SIG-M5 treated with dmso at 0.1 percent for 504 hours (cell line): Measurements from ENCODE around the gene KLHL4.
"Not testable (repeated sequence)": the region's sequence is repeated elsewhere in the genome, so short reads cannot be mapped to it uniquely, and the experiment has no call there.

Experiments used
- DNase-seq: peaks from one replicate; lab custom pipeline; 2025; ENCODE audit not compliant: unreplicated experiment; lab: John Stamatoyannopoulos, UW

The KLHL4 gene, protein sequence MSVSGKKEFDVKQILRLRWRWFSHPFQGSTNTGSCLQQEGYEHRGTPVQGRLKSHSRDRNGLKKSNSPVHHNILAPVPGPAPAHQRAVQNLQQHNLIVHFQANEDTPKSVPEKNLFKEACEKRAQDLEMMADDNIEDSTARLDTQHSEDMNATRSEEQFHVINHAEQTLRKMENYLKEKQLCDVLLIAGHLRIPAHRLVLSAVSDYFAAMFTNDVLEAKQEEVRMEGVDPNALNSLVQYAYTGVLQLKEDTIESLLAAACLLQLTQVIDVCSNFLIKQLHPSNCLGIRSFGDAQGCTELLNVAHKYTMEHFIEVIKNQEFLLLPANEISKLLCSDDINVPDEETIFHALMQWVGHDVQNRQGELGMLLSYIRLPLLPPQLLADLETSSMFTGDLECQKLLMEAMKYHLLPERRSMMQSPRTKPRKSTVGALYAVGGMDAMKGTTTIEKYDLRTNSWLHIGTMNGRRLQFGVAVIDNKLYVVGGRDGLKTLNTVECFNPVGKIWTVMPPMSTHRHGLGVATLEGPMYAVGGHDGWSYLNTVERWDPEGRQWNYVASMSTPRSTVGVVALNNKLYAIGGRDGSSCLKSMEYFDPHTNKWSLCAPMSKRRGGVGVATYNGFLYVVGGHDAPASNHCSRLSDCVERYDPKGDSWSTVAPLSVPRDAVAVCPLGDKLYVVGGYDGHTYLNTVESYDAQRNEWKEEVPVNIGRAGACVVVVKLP

DNA sequence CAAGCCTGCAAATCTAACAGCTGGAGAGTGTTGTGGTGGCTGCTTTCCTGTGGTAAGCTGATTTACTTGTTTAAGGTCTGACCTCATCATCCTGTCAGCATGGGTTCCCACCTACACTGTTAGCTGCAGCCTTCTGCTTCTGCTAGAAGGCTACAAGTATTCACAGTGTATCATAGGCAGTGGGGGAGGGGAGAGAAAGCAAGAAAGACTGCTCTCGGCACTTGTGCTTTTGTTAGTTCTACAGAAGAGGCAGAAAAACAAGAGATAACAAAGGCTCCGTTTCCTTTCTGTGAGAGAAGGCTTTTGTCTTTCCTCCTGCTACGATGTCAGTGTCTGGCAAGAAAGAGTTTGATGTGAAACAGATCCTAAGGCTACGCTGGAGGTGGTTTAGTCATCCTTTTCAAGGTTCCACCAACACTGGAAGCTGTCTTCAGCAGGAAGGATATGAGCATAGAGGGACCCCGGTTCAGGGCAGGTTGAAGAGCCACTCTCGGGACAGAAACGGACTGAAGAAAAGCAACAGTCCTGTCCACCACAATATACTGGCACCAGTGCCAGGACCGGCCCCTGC lies at the start of gene KLHL4:
KLHL4 (plus strand) TSS at position 232 of the 571 bp plus-strand sequence; CDS start at position 324, 92 bp downstream.
- DNase-seq, result no peak

DNA sequence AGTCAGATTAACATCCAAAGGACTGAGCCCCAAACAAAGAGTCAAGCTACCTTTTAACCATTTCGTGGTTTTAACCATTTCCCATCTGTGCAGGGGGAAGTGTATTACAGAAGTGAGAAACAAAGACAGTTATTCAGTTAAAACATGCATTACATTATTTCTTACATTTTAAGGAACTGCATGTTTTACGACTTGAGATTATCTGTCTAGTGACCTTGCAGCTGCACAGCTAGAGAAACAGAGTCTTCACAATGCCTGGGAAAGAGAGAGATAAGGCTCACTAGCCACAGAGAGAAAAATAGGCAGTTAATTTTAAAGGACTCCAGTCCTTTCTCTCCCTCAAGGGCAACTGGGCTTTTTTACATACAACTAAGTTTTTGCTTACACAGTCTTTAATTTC lies 48.7 kb upstream of the KLHL4 start:
- DNase-seq, result peak; percentile 46

DNA sequence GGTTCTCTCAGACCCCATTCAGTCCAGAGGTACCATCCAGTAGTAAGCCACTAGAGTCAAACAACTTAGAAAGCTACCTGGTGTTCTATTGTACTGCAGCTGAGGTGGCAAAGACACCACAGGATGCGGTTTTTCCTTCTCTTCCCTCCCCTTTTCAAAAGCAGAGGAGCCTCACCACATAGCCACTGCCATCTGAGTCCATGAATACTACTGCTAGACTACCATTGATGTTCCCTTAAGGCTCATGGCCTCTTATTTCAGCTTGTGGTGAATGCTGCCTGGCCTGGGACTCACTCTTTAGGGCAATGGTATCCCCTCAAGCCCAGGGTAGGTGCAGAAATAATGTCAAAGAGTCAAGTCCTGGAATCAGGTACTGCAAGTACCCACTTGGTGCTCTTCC lies 41.8 kb upstream of the KLHL4 start:
- no peak for DNase-seq

DNA sequence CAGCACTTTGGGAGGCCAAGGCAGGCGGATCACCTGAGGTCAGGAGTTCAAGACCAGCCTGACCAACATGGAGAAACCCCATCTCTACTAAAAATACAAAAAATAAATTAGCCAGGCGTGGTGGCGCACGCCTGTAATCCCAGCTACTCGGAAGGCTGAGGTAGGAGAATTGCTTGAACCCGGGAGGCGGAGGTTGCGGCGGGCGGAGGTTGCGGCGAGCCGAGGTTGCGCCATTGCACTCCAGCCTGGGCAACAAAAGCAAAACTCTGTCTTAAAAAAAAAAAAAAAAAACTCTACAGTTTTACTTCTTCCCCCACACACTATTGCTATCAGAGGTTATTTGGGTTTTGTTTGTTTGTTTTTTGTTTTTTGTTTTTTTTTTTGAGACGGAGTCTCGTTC lies 38.9 kb upstream of the KLHL4 start:
- DNase-seq, result not testable (repeated sequence)

DNA sequence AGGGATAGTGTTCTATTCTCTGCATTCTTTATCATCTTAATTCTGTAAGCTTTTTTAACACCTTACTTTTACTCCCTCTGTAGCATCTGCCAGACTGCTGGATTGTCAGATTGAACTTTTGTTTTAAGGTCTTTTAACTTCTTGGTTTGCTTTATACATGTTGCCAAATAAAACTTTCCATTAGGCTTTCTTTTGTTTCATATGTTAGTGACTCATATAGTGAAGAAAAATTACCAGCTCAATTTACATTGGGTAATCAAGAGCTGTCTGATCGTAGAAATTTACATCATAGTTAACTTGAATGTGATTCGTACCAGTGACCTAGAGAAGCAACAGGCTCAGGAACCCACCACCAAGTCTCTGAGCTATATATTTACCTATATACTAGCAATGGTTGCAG lies 28.5 kb upstream of the KLHL4 start:
- no peak for DNase-seq

DNA sequence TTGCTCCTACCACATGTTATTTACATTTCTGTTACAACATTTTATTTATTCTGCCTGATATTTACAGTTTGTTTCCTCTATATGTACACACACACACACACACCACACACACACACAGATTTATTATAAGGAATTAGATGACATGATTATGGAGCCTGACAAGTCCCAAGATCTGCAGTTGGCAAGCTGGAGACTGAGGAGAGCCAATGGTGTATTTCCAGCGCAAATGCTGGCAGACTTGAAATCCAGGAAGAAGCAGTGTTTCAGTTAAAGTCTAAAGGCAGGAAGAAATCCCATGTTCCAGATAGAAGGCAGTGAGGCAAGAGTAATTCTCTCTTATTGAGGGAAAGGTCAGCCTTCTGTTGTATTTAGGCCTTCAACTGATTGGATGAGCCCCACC lies 1.8 kb upstream of the KLHL4 start:
- no peak for DNase-seq

DNA sequence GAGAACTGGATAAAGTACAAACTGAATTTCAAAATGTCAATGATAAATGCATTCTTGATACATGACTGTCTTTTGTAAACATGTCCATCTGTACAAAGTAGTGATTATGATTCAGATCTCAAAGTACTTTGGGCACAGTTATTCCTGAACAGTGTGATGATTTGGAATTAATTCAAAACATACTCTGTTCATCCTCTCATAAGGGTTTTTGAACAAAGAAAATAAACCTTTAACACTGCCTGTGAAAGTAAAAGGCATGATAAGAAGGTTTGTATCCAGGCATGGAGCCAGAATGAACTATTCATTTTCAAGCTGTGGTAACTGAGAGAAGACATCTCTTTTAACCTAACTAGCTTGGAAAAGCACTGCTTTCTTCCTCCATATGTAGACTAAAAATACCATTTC lies 883 bp upstream of the KLHL4 start:
- no peak for DNase-seq

DNA sequence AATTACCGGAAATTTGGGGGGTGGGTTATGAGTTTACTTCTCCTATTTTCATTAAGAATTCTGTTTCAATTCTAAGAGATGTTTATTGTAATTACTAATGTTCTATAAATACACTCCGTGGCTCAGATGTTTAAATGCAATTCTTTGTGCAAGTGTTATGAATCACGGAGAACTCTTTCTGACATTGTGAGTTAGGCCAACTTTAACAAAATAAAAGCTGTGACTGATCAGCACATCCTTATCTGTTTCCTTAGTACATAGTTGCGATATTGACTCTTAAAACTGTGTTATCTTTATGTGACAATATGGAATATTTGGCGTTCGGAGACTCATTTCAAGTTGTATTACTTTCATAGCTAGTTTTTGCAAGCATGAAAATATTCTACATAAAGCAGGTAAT lies 902 bp downstream of the KLHL4 start:
- no peak for DNase-seq

DNA sequence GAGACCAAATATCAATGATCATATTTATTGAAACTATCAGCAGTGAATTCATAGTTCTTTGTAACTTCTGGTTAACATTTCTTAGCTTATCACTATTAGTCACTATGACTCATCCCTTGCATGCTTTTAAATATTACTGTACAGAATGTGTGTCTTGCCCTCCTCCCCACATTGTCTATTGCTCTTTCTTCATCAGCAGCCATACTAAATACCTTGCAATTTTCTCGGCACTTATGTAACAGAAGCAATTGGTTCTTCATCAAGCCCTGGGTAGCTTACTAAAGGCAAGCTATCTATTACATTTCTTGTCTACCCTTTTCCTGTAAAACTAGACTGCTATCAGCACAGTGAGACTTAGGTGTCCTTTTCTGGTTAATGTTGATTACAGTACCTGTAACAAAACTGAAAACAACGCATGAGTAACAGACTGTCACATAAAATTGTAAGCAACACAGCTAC lies 8.2 kb downstream of the KLHL4 start:
- DNase-seq, result no peak

DNA sequence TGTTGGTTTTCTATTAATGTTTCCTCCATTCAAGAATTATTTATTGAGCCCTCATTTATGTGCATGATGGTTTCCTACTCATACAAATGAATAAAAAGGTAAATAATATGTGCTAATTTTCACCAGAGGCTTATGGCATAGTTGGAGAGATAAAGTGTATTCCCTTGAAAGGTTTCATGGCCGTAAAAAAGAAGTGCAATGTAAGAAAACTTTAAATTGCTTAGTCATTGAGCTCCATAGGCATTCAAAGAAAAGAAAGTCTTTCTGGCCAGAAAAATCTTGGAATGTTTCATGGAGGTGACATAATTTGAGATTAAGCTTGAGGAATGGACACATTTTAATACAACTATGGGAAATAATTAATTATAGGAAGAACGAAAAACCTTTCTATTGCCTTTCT lies 8.7 kb downstream of the KLHL4 start:
- no peak for DNase-seq

DNA sequence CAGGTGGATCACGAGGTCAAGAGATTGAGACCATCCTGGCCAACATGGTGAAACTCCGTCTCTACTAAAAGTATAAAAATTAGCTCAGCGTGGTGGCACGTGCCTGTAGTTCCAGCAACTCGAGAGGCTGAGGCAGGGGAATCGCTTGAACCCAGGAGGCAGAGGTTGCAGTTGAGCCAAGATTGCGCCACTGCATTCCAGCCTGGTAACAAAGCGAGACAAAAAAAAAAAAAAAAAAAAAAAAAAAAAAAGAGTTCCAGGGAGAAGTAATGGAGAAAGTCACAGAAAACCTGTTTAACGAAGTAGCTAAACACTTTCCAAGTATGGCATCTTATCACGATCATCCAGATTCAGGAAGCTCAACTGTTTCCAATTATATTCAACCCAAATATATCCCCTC lies 10.9 kb downstream of the KLHL4 start:
- DNase-seq, result no peak

DNA sequence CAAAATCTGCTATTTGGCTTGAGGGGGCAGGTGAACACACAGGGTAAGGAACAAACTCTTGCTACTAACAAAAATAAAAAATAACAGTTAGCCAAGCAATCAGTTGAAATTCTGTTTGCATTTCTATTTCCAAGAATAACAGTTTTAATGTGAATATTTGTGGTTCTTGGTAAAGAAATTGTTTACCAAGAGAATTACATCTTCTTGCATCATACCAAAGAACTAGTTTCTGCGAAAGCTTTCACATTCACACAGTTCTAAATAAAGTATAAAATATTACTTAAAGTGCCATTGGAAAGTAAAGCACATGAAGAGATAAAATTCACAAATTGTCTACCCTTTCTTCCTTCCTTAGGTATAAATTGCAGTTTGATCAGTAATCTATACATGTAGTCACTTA lies 54.4 kb downstream of the KLHL4 start:
- no peak for DNase-seq

DNA sequence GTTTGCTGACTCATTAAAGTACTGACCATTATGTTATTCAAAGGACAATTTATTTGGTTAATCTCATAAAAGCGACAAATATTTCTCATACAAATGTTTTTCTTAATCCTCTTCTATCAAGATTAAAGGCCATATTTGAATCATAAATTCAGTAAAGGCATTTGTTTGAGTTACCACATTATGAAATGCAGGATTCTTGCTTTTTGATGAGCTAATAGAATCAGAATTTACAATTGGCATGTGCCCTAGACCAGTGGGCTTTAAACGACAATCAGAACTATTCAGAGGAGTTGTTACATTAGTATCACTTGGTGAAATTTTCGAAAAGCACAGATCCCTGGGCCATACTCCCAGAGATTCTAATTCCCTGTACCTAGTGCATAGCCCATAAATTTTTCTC lies 55.3 kb downstream of the KLHL4 start:
- no peak for DNase-seq

DNA sequence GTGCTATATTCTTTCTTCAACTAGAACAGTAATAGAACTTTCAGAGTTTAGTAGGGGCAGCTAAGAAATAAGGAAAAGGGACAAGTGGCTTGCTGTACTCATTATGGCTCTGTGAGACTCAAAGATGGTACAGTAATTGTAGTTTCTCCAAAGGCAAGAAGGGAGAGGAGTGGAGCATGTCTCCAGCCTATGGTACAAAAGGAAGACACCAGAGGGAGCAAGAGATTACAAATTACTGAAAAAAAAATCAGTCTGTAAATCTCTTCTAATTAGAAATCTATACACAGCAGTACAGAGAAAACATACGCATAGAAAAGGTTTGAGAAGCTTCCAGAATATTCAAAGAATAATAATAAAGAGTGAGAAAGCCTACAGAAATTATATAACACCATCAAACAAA lies 61.4 kb downstream of the KLHL4 start:
- no peak for DNase-seq

DNA sequence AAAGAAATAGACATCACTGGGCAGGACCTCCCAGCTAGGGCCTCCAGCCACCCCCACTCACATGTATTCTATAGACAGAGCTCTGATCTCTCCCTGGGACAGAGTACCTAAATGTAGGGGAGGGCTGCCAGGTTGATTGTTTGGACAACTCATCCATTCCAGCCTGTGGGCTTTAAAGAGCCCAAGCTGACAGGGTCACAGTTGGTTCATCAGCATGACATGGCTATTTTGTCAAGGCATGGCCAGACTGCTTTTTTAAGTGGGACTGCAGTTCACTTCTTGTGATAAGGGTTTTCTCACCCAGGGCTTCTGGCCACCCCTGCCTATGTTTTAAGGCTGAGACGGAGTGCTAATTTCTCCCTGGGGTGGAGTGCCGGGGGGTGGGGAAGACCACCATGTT lies 63.3 kb downstream of the KLHL4 start:
- DNase-seq, result no peak

DNA sequence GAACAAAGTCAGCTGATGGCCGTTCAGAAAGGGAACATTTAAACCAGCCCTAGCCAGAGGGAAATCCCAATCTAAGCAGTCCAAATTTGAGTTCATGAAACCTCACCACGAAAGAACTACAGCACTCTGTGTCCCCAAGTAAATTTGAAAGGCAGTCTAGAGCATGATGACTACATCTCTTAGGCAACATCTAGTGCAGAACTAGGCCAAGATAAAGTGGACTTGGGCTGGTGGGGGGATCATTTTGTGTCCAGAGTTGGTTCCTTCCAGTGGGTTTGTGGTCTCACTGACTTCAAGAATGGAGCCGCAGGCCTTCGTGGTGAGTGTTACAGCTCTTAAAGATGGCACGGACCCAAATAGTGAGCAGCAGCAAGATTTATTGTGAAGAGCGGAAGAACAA lies 64.9 kb downstream of the KLHL4 start:
- DNase-seq, result no peak

DNA sequence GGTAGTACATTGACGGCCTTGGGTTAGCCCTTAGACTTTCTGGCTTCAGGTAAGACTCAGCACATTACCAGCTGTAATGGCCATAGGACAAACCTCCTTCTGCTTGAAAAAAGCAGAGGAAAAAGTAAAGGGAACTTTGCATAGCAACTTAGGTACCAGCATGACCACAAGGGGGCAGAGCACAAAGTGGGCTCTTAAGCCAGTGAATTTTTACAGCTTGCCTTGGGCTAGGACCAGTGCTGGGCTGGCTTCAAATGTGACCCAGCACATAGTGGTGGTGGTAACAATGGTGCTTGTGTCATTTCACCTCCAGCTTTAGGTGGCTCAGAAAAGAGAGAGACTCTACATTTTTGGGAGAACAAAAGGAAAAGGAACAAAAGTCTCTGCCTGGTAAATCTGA lies 66.1 kb downstream of the KLHL4 start:
- no peak for DNase-seq

DNA sequence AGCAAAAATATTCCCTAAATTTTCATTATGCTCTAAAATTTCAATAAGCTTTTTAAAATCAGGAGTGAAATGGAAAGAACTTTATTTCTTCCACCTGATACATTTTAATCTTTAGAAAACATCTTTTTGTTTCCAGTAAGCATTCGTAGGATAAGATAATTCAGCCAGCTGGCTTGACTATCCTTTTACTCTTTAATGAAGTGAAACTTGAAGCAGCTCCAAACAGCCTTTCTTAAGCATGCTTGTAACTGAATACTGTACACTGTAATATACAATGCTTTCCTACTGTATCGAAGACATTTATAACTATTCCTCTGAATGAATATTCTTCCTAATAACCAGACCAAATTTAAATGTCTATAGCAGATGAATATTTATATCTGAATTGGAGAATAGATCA lies 98.8 kb downstream of the KLHL4 start:
- no peak for DNase-seq

DNA sequence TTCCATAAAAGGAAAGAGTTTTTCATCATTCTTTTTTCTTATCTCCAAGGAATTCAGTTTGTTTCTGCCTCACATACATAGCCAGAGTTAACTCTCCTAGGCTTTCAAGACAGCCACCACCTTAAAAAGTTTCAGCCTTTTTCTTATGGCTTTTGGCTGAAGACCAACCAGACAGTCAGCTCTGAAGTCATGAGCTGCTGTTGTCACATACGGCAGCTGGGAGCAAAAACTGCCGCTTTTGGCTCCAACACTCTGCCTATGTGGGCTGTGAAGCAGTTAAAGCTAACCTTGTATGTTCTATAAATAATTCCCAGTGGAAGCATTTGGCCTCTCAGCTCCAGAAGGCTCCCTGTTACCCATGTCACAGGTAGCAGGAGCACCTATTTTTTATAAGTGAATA lies 104.1 kb downstream of the KLHL4 start:
- no peak for DNase-seq

DNA sequence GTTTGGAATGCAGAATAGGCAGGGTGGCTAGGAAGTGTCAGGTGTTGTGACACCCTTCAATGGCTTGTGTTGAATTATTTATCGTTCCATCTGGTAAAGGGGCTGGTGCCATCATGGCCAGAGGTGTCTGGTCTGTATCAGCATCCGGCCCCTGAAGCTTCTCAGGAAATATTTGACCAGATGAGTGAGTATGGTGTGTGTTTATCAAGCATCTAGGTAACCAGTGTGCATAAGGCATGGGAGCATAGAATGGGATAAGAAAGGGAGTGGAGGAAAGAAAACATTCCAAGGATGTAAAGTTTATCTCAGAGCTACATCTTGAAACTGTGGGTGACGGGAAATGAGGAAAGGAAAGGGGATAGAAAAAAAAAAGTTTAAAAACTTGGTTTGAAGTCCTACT lies 109.4 kb downstream of the KLHL4 start:
- no peak for DNase-seq

DNA sequence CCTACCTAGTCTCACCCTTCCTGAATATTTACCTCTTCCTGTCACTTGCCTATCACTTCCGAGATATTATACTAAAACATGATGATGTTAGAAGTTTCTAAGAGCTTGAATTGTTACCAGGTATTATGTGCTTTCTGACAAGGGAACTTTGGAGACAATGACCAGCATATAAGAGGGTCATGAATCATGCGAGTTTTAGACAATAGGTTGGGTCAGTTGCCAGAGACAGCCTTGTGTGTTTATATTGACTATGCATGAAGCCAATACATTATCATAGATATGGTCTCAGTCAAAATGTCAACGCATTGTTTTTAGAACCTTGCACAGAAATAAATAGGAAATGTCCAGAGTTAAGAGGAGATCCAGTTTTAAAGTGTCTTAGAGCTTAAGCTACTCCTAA lies 116.8 kb downstream of the KLHL4 start:
- DNase-seq, result no peak

DNA sequence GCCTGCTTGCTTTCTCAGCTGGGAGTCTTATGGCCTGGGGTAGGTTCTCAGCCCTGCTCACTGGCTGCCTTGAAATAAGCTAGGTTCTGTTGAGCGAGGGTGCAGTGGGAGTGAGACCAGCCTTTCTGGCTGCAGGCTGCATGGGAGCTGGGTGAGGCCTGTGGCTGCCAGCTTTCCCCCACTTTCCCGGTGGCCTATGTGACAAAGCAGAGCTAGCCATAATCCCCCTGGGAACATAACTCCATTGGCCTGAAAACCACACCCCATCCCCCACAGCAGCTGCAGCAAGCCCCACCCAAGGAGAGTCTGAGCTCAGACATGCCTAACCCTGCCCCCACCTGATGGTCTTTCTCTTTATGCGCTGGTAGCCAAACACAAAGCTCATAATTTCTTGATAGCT lies 118.9 kb downstream of the KLHL4 start:
- DNase-seq, result no peak
